PC-3 (cell line): Measurements from ENCODE around the gene UBE2Q2. TPM values are rescaled to one million over a fixed set of nuclear protein-coding genes. Genes with fewer than 3 reads are reported as not detected.
A peak's percentile ranks its signal among the peaks of the same experiment; 100 is the strongest.
"Not testable (repeated sequence)": the region's sequence is repeated elsewhere in the genome, so short reads cannot be mapped to it uniquely, and the experiment has no call there.

Source experiments
- ATAC-seq: fragments of 200-7000 bp; cut with Tn5 transposase; 2 replicates; pipeline ENCODE4 v1.9.1; 2020; ENCODE audit warnings: mild to moderate bottlenecking, moderate library complexity
- Bru-seq: library from RNA; stranded (reverse); fragments of 400-500 nt; gene quantifications from one replicate; lab custom pipeline; 2021; lab: Mats Ljungman, UMichigan
- BruChase-seq, 2 experiments: library from RNA; stranded (reverse); fragments of 400-500 nt; gene quantifications; one replicate each; lab custom pipeline; 2021; lab: Mats Ljungman, UMichigan
- BruUV-seq: library from RNA; stranded (reverse); fragments of 400-500 nt; replicated peaks from 2 replicates; lab custom pipeline; 2021; lab: Mats Ljungman, UMichigan
- CTCF ChIA-PET: fragments of 300-600 bp; sonication (Branson Sonifier 250); formaldehyde crosslinking; loops from one replicate; lab custom pipeline; 2022; ENCODE audit warnings: antibody characterized with exemption; lab: Charles Lee
- POLR2A ChIA-PET: fragments of 300-600 bp; sonication (Branson Sonifier 250); formaldehyde crosslinking; loops from one replicate; lab custom pipeline; 2022; ENCODE audit warnings: antibody characterized with exemption; ENCODE audit not compliant: unreplicated experiment; lab: Charles Lee
- DNase-seq: peaks from one replicate; pipeline ENCODE4 v3.0.0-alpha.2; 2015
- H2AFZ ChIP-seq: fragments of 300-600 bp; sonication (generic); 2 replicates; pipeline ENCODE4 v1.6.0; 2016; ENCODE audit warnings: antibody characterized with exemption, low read length
- H3F3A ChIP-seq: fragments of 300-600 bp; sonication (generic); one replicate; pipeline ENCODE4 v1.6.0; 2017; ENCODE audit warnings: antibody characterized with exemption, low read length, control low read depth, mild to moderate bottlenecking; ENCODE audit not compliant: unreplicated experiment
- H3K27ac ChIP-seq: fragments of 300-600 bp; sonication (generic); 2 replicates; pipeline ENCODE4 v1.5.1; 2016; ENCODE audit warnings: mild to moderate bottlenecking, low read length
- H3K27me3 ChIP-seq: fragments of 300-600 bp; sonication (generic); 2 replicates; pipeline ENCODE4 v1.6.1; 2016; ENCODE audit warnings: low read length, mixed read lengths
- H3K36me3 ChIP-seq: fragments of 300-600 bp; sonication (generic); 2 replicates; pipeline ENCODE4 v1.6.1; 2016; ENCODE audit warnings: low read depth, mixed run types, low read length, mixed read lengths
- H3K4me1 ChIP-seq: fragments of 300-600 bp; sonication (generic); 2 replicates; pipeline ENCODE4 v1.5.1; 2016; ENCODE audit warnings: low read length; ENCODE audit not compliant: insufficient read depth
- H3K4me2 ChIP-seq: fragments of 300-600 bp; sonication (generic); 2 replicates; pipeline ENCODE4 v1.6.0; 2016; ENCODE audit warnings: low read length
- H3K4me3 ChIP-seq: fragments of 300-600 bp; sonication (generic); 2 replicates; pipeline ENCODE4 v1.5.1; 2016; ENCODE audit warnings: mild to moderate bottlenecking, low read length, mixed read lengths
- H3K79me2 ChIP-seq: fragments of 300-600 bp; sonication (generic); 2 replicates; pipeline ENCODE4 v1.6.1; 2017; ENCODE audit warnings: low read length, mixed read lengths
- H3K9ac ChIP-seq: fragments of 300-600 bp; sonication (generic); 2 replicates; pipeline ENCODE4 v1.6.0; 2016; ENCODE audit warnings: mild to moderate bottlenecking, low read length
- H3K9me2 ChIP-seq: fragments of 300-600 bp; sonication (generic); replicated peaks from 2 replicates; pipeline ENCODE4 v1.6.1; 2016; ENCODE audit warnings: mixed run types, low read length, mixed read lengths
- H3K9me3 ChIP-seq: fragments of 300-600 bp; sonication (generic); 2 replicates; pipeline ENCODE4 v1.6.1; 2016; ENCODE audit warnings: low read length, mixed read lengths
- H4K20me1 ChIP-seq: fragments of 300-600 bp; sonication (generic); 2 replicates; pipeline ENCODE4 v1.6.1; 2016; ENCODE audit warnings: low read length, mixed read lengths
- EZH2 ChIP-seq: fragments of 300-600 bp; sonication (generic); IDR thresholded peaks from one replicate; pipeline ENCODE4 v1.6.1; 2017; ENCODE audit warnings: antibody characterized with exemption, mild to moderate bottlenecking, low read length; ENCODE audit not compliant: unreplicated experiment
- EZH2phosphoT487 ChIP-seq: fragments of 300-600 bp; sonication (generic); IDR thresholded peaks from 2 replicates; pipeline ENCODE4 v1.6.1; 2018; ENCODE audit warnings: mild to moderate bottlenecking, antibody characterized with exemption, low read length, borderline replicate concordance
- intact Hi-C: fragments of 100-400 bp; cut with micrococcal nuclease; formaldehyde crosslinking; loops from 2 replicates; pipeline ENCODE4 v1.9.0; 2023
- long read RNA-seq: library from polyadenylated mRNA; unstranded; transcript quantifications from one replicate; pipeline ENCODE4 v2.0.0, GENCODE V29; 2021; ENCODE audit not compliant: unreplicated experiment
- total RNA-seq: library from RNA; depleted of rRNA; stranded (reverse); fragments of >200 nt; gene quantifications from 2 replicates; pipeline ENCODE4 v1.2.3, GENCODE V29; 2014; rRNA removed
- TF ChIP-seq, protein P1 (sequence below): fragments of 300-600 bp; sonication (generic); conservative IDR thresholded peaks from 2 replicates; pipeline ENCODE4 v1.5.1; 2017; ENCODE audit warnings: antibody characterized with exemption, low read depth, mild to moderate bottlenecking, low read length

The UBE2Q2 gene
- total RNA-seq (18.5 and 20.3 TPM in 2 replicates), Bru-seq, nascent RNA (percentile 75 among the genes with signal in this experiment), BruChase-seq, experiment 1, labeled RNA remaining after a 6-hour chase (percentile 65 among the genes with signal in this experiment), BruChase-seq, experiment 2, labeled RNA remaining after a 2-hour chase (percentile 68 among the genes with signal in this experiment)
- long read RNA-seq, transcript UBE2Q2-201 (13 exons, 3,130 nt) = major isoform, 46 of 114 reads
- long read RNA-seq, transcript UBE2Q2-208 (12 exons, 2,969 nt) = minor isoform, 11 of 114 reads
- long read RNA-seq, partial matches to known transcripts = 6 of 114 reads
- long read RNA-seq, other reads (novel, unspliced or antisense) = 50 of 114 reads

GRCh38 chr15:75842722-75843677, at the start of gene UBE2Q2:
Gene UBE2Q2 (plus strand): TSS chr15:75843447. CDS start chr15:75843667, 220 bp downstream.
- ChIA-PET POLR2A (interaction anchor here (0.7 kb wide), 1 partner anchor 60 kb away, joined by 4 read pairs; no protein-coding TSS in a partner anchor), CTCF (no interaction called here)
- Histone ChIP-seq H3K36me3 (no peaks in the 10 kb centered on the region), H3K9ac (peak within 1 kb of the TSS; percentile 89), H3K9me2 (no peaks in the 10 kb centered on the region), H3K4me3 (peak within 1 kb of the TSS; percentile 91), H3K4me2 (peak within 1 kb of the TSS; percentile 98), H3K9me3 (no peaks in the 10 kb centered on the region), H3K79me2 (peaks cover 40% of the 10 kb centered on the region), H2AFZ (peak within 1 kb of the TSS; percentile 95), H3K4me1 (peaks cover 12% of the 10 kb centered on the region), H3F3A (no peaks in the 10 kb centered on the region), H3K27me3 (no peaks in the 10 kb centered on the region), H4K20me1 (peaks cover 30% of the 10 kb centered on the region), H3K27ac (peak within 1 kb of the TSS; percentile 42; the same call in 1 of the 2 replicates)
- ATAC-seq (peak; percentile 58), DNase-seq (peak; percentile 67)
- TF ChIP-seq, protein P1, sequence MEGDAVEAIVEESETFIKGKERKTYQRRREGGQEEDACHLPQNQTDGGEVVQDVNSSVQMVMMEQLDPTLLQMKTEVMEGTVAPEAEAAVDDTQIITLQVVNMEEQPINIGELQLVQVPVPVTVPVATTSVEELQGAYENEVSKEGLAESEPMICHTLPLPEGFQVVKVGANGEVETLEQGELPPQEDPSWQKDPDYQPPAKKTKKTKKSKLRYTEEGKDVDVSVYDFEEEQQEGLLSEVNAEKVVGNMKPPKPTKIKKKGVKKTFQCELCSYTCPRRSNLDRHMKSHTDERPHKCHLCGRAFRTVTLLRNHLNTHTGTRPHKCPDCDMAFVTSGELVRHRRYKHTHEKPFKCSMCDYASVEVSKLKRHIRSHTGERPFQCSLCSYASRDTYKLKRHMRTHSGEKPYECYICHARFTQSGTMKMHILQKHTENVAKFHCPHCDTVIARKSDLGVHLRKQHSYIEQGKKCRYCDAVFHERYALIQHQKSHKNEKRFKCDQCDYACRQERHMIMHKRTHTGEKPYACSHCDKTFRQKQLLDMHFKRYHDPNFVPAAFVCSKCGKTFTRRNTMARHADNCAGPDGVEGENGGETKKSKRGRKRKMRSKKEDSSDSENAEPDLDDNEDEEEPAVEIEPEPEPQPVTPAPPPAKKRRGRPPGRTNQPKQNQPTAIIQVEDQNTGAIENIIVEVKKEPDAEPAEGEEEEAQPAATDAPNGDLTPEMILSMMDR = no peak
- TF ChIP-seq EZH2phosphoT487 = no peak
- no peak for TF ChIP-seq EZH2
- intact Hi-C loops = loop anchor here (5.0 kb wide), 2 partner anchors 39 to 79 kb away; no protein-coding TSS in a partner anchor
- BruUV-seq = no TSS peak

DNA sequence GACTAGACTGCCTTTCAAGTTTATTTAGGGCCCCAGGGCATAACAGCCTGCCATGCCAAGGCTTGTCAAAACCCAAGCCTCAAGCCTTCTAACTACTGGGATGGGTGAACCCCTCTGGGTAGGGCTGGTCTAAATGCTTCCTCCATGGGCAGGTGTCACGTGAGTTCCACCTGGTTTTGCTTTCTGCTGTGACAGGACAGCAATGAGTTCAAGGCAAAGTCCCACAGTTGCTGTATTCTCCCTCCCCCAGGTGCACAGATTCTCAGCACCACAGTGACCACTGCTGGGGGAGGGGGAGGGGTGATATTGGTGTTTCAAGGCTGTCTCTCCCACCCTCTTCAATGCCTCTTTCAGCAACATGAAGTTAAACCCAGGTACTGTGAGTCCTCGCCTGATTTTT, 46.9 kb upstream of the UBE2Q2 start:
- Histone ChIP-seq H3K4me1 (no peaks in the 10 kb centered on the region), H3K9me2 (no peaks in the 10 kb centered on the region), H3K36me3 (no peaks in the 10 kb centered on the region), H3K4me2 (no peak overlapping the region), H3K27ac (no peak overlapping the region), H4K20me1 (no peaks in the 10 kb centered on the region), H3K4me3 (no peak overlapping the region), H3K79me2 (no peaks in the 10 kb centered on the region), H3K27me3 (peaks cover 14% of the 10 kb centered on the region; the same call in 1 of the 2 replicates), H3K9ac (no peak overlapping the region), H2AFZ (no peak overlapping the region), H3K9me3 (no peaks in the 10 kb centered on the region), H3F3A (no peaks in the 10 kb centered on the region)
- ChIA-PET POLR2A (no interaction called here), CTCF (no interaction called here)
- BruUV-seq = no TSS peak
- no peak for ATAC-seq
- intact Hi-C loops = no loop called here
- TF ChIP-seq, protein P1 = no peak
- TF ChIP-seq EZH2phosphoT487 = no peak
- no peak for TF ChIP-seq EZH2
- DNase-seq = no peak

DNA sequence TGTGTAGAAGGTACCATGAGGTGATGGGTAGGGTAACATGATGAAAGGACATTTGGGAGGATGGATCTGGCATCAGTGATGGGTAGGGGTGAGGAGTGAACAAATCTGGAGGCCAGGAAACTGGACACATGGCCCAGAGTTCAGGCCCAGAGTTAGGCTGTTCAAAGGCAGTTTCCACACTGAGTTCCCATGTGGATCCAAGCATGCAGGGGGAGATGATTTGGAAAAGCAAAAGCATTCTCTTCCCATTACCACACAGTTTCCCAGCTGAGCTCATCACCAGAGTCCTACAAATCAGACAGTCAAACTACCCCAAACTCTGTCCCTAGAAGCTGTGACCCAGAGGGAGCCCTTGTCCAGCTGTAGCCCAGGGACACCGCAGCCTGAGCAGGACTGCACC, 46.1 kb upstream of the UBE2Q2 start:
- ATAC-seq, CTCF ChIA-PET, intact Hi-C loops, H3K36me3 ChIP-seq, H3K9ac ChIP-seq, POLR2A ChIA-PET, DNase-seq, H3K4me1 ChIP-seq, H4K20me1 ChIP-seq, H3F3A ChIP-seq, H3K27ac ChIP-seq, H3K9me3 ChIP-seq, H3K9me2 ChIP-seq, H2AFZ ChIP-seq, H3K79me2 ChIP-seq, BruUV-seq, H3K4me3 ChIP-seq, H3K4me2 ChIP-seq: not testable (repeated sequence)
- peaks cover 14% of the 10 kb centered on the region; the same call in 1 of the 2 replicates for H3K27me3 ChIP-seq
